Trophoblast cell (in vitro differentiated cells and primary cell): ENCODE measurements around the gene C5orf34. TPM values are rescaled to one million over a fixed set of nuclear protein-coding genes. Genes with fewer than 3 reads are reported as not detected.

ENCODE experiments used
- DNase-seq, 2 donors: peaks; one replicate each; pipeline ENCODE4 v3.0.0-alpha.2; 2016
- H2AFZ ChIP-seq: 2 replicates; pipeline ENCODE4 v1.6.1; 2013; ENCODE audit warnings: low read length, moderate library complexity, mild to moderate bottlenecking; ENCODE audit not compliant: insufficient read depth, poor library complexity
- H2AK5ac ChIP-seq: 2 replicates; pipeline ENCODE4 v1.6.1; 2013; ENCODE audit warnings: mild to moderate bottlenecking, low read length
- H2BK120ac ChIP-seq: 2 replicates; pipeline ENCODE4 v1.6.1; 2013; ENCODE audit warnings: low read length, mild to moderate bottlenecking, moderate library complexity; ENCODE audit not compliant: insufficient read depth, poor library complexity
- H2BK12ac ChIP-seq: 2 replicates; pipeline ENCODE4 v1.6.1; 2013; ENCODE audit warnings: mild to moderate bottlenecking, low read length, moderate library complexity
- H2BK5ac ChIP-seq: 2 replicates; pipeline ENCODE4 v1.6.1; 2013; ENCODE audit warnings: low read length, low read depth, moderate library complexity, mild to moderate bottlenecking; ENCODE audit not compliant: poor library complexity
- H3K14ac ChIP-seq: 2 replicates; pipeline ENCODE4 v1.6.1; 2013; ENCODE audit warnings: mild to moderate bottlenecking, low read length
- H3K18ac ChIP-seq: 2 replicates; pipeline ENCODE4 v1.6.1; 2013; ENCODE audit warnings: mild to moderate bottlenecking, low read length
- H3K23ac ChIP-seq: 2 replicates; pipeline ENCODE4 v1.6.1; 2013; ENCODE audit warnings: low read length
- H3K27ac ChIP-seq: 2 replicates; pipeline ENCODE4 v1.5.1; 2013; ENCODE audit warnings: low read depth, mild to moderate bottlenecking, inconsistent platforms, low read length, moderate library complexity
- H3K27me3 ChIP-seq: 2 replicates; pipeline ENCODE4 v1.6.1; 2013; ENCODE audit warnings: inconsistent platforms, mild to moderate bottlenecking, low read length, moderate library complexity; ENCODE audit not compliant: insufficient read depth
- H3K36me3 ChIP-seq, 2 experiments: 1 replicate in 1 of 2; 2 replicates in 1 of 2; pipeline ENCODE4 v1.6.1; 2013; ENCODE audit warnings: low read length in 2 of 2, mild to moderate bottlenecking in 2 of 2, moderate library complexity in 1 of 2; ENCODE audit not compliant: insufficient read depth in 2 of 2, control insufficient read depth in 1 of 2
- H3K4ac ChIP-seq: 2 replicates; pipeline ENCODE4 v1.6.1; 2013; ENCODE audit warnings: low read depth, mild to moderate bottlenecking, low read length, moderate library complexity
- H3K4me1 ChIP-seq, 2 experiments: 1 replicate in 1 of 2; 2 replicates in 1 of 2; pipeline ENCODE4 v1.6.1; 2013; ENCODE audit warnings: low read length in 2 of 2, mild to moderate bottlenecking in 2 of 2, moderate library complexity in 1 of 2; ENCODE audit not compliant: insufficient read depth in 2 of 2, control insufficient read depth in 1 of 2
- H3K4me2 ChIP-seq: 2 replicates; pipeline ENCODE4 v1.6.1; 2013; ENCODE audit warnings: inconsistent platforms, mild to moderate bottlenecking, low read length, moderate library complexity
- H3K4me3 ChIP-seq: 2 replicates; pipeline ENCODE4 v1.5.1; 2013; ENCODE audit warnings: mild to moderate bottlenecking, low read depth, low read length, inconsistent platforms
- H3K79me1 ChIP-seq: one replicate; pipeline ENCODE4 v1.6.1; 2013; ENCODE audit warnings: low read length
- H3K79me2 ChIP-seq: 2 replicates; pipeline ENCODE4 v1.6.1; 2013; ENCODE audit warnings: low read length, mild to moderate bottlenecking; ENCODE audit not compliant: control insufficient read depth, insufficient read depth, poor library complexity
- H3K9ac ChIP-seq: 2 replicates; pipeline ENCODE4 v1.6.1; 2013; ENCODE audit warnings: mild to moderate bottlenecking, low read length
- H3K9me3 ChIP-seq: 2 replicates; pipeline ENCODE4 v1.6.1; 2013; ENCODE audit warnings: low read depth, mild to moderate bottlenecking, control low read depth, inconsistent platforms, low read length; ENCODE audit not compliant: insufficient read depth
- H4K12ac ChIP-seq: 2 replicates; pipeline ENCODE4 v1.6.1; 2013; ENCODE audit warnings: low read depth, mild to moderate bottlenecking, low read length, moderate library complexity
- H4K8ac ChIP-seq: 2 replicates; pipeline ENCODE4 v1.6.1; 2013; ENCODE audit warnings: low read depth, mild to moderate bottlenecking, low read length, moderate library complexity
- H4K91ac ChIP-seq: one replicate; pipeline ENCODE4 v1.6.1; 2013; ENCODE audit warnings: low read depth, mild to moderate bottlenecking, low read length, moderate library complexity
- WGBS: extraction: QIAGEN DNeasy Blood & Tissue Kit; methylation state at CpG from one replicate; pipeline ENCODE4 v1.1.7; 2013; ENCODE audit warnings: missing lambda C conversion rate; ENCODE audit not compliant: insufficient read length, insufficient coverage; ENCODE audit errors: extremely low coverage; 5-methylcytosine and 5-hydroxymethylcytosine counted together
- polyA plus RNA-seq: library from polyadenylated mRNA; stranded (reverse); fragments of 200-250 nt; gene quantifications from 2 replicates; pipeline ENCODE4 v1.2.3, GENCODE V29; 2013

The C5orf34 gene
- 4.2 and 4.5 TPM in 2 replicates for polyA plus RNA-seq

GRCh38 chr5:43514816-43515677 is at the start of gene C5orf34:
Gene C5orf34, minus strand, starts transcription at chr5:43515148. Its CDS starts 5,809 bp downstream, at chr5:43509339.
- H4K8ac ChIP-seq = peak within 1 kb of the TSS; percentile 86
- H2AFZ ChIP-seq = peak within 1 kb of the TSS; percentile 58
- H3K9me3 ChIP-seq = no peaks in the 10 kb centered on the region
- peak within 1 kb of the TSS; percentile 82 for H3K9ac ChIP-seq
- H3K79me2 ChIP-seq = no peaks in the 10 kb centered on the region
- peak within 1 kb of the TSS; percentile 75 for H2BK5ac ChIP-seq
- H4K12ac ChIP-seq = peak within 1 kb of the TSS; percentile 35
- peak within 1 kb of the TSS; percentile 33 for H3K18ac ChIP-seq
- no peak within 1 kb of the TSS for H3K4ac ChIP-seq
- H2BK12ac ChIP-seq = no peak within 1 kb of the TSS
- no peak within 1 kb of the TSS for H4K91ac ChIP-seq
- H2BK120ac ChIP-seq = peak within 1 kb of the TSS; percentile 55
- peaks cover 0 to 2% of the 10 kb centered on the region in 2 experiments for H3K4me1 ChIP-seq
- no CpG with 5 or more reads among the region's 35 CpGs for WGBS
- H3K14ac ChIP-seq = peak within 1 kb of the TSS; percentile 35
- no peak within 1 kb of the TSS for H3K23ac ChIP-seq
- H3K4me3 ChIP-seq = peak within 1 kb of the TSS; percentile 72
- DNase-seq = peak; percentile 98 to 99
- H3K27ac ChIP-seq = peak within 1 kb of the TSS; percentile 50
- peaks cover 0 to 3% of the 10 kb centered on the region in 2 experiments for H3K36me3 ChIP-seq
- H2AK5ac ChIP-seq = no peak within 1 kb of the TSS
- no peaks in the 10 kb centered on the region for H3K27me3 ChIP-seq
- H3K4me2 ChIP-seq = peak within 1 kb of the TSS; percentile 77
- peaks cover 3% of the 10 kb centered on the region for H3K79me1 ChIP-seq

DNA sequence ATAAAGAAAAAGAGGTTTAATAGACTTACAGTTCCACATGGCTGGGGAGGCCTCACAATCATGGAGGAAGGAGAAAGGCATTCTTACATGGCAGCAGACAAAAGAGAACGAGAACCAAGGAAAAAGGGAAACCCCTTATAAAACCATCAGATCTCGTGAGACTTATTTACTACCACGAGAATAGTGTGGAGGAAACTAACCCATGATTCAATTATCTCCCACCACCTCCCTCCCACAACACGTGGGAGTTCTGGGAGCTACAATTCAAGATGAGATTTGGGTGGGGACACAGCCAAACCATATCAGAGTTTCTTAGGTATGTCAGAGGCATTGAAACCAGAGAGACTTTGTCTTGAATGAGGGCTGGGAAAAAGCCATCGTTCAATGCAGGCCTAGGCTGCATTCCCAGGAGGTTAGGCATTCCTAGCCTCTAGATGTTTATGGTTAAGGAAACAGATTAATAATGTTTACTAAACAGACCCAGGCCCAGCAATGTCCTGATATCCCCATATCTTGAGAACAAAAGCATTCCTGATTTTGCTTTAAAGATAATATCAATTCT is 49.4 kb upstream of the C5orf34 start:
- H3K18ac ChIP-seq = no peak overlapping the region
- WGBS = no CpG with 5 or more reads among the region's 5 CpGs
- H3K36me3 ChIP-seq = no peaks in the 10 kb centered on the region
- no peak overlapping the region for H3K4ac ChIP-seq
- no peak overlapping the region for H4K91ac ChIP-seq
- DNase-seq = peak in 1 of 2 donors; percentile 49
- no peak overlapping the region for H3K27ac ChIP-seq
- no peak overlapping the region for H3K14ac ChIP-seq
- H3K9ac ChIP-seq = no peak overlapping the region
- H2AK5ac ChIP-seq = no peak overlapping the region
- no peak overlapping the region for H3K4me2 ChIP-seq
- no peaks in the 10 kb centered on the region for H3K79me1 ChIP-seq
- H3K4me1 ChIP-seq = peaks cover 2 to 3% of the 10 kb centered on the region in 2 experiments
- no peak overlapping the region for H2BK12ac ChIP-seq
- H2BK5ac ChIP-seq = no peak overlapping the region
- H4K8ac ChIP-seq = no peak overlapping the region
- no peaks in the 10 kb centered on the region for H3K27me3 ChIP-seq
- no peak overlapping the region for H3K4me3 ChIP-seq
- H4K12ac ChIP-seq = no peak overlapping the region
- H3K9me3 ChIP-seq = no peaks in the 10 kb centered on the region
- no peak overlapping the region for H3K23ac ChIP-seq
- H2AFZ ChIP-seq = no peak overlapping the region
- no peak overlapping the region for H2BK120ac ChIP-seq
- H3K79me2 ChIP-seq = no peaks in the 10 kb centered on the region

- H4K8ac ChIP-seq = no peak overlapping the region
- peaks cover 2 to 3% of the 10 kb centered on the region in 2 experiments for H3K4me1 ChIP-seq
- H4K12ac ChIP-seq = no peak overlapping the region
- no peak overlapping the region for H4K91ac ChIP-seq
- H3K27me3 ChIP-seq = no peaks in the 10 kb centered on the region
- DNase-seq = no peak
- no peak overlapping the region for H3K27ac ChIP-seq
- no peak overlapping the region for H2AK5ac ChIP-seq
- no peak overlapping the region for H2AFZ ChIP-seq
- no peak overlapping the region for H2BK120ac ChIP-seq
- no peaks in the 10 kb centered on the region for H3K36me3 ChIP-seq
- no peak overlapping the region for H3K9ac ChIP-seq
- no peak overlapping the region for H2BK5ac ChIP-seq
- H3K4me3 ChIP-seq = no peak overlapping the region
- WGBS = no CpG with 5 or more reads among the region's 3 CpGs
- H3K4ac ChIP-seq = no peak overlapping the region
- H2BK12ac ChIP-seq = no peak overlapping the region
- H3K9me3 ChIP-seq = no peaks in the 10 kb centered on the region
- no peak overlapping the region for H3K18ac ChIP-seq
- no peaks in the 10 kb centered on the region for H3K79me1 ChIP-seq
- H3K14ac ChIP-seq = no peak overlapping the region
- H3K79me2 ChIP-seq = no peaks in the 10 kb centered on the region
- H3K4me2 ChIP-seq = no peak overlapping the region
- H3K23ac ChIP-seq = no peak overlapping the region
Measured at GRCh38 chr5:43563321-43563720, 48.4 kb upstream of the C5orf34 start.

GRCh38 chr5:43561356-43561755 is 46.4 kb upstream of the C5orf34 start:
- H3K4ac ChIP-seq = no peak overlapping the region
- no peak overlapping the region for H4K12ac ChIP-seq
- H3K79me1 ChIP-seq = peaks cover 6% of the 10 kb centered on the region
- H2AK5ac ChIP-seq = no peak overlapping the region
- no peak overlapping the region for H2BK120ac ChIP-seq
- no peak overlapping the region for H3K14ac ChIP-seq
- no peak overlapping the region for H4K91ac ChIP-seq
- H2BK5ac ChIP-seq = no peak overlapping the region
- no peak overlapping the region for H3K23ac ChIP-seq
- no peak overlapping the region for H3K4me2 ChIP-seq
- peaks cover 3 to 4% of the 10 kb centered on the region in 2 experiments for H3K4me1 ChIP-seq
- H3K27me3 ChIP-seq = no peaks in the 10 kb centered on the region
- H3K9me3 ChIP-seq = no peaks in the 10 kb centered on the region
- no peak overlapping the region for H3K4me3 ChIP-seq
- no peak for DNase-seq
- no peak overlapping the region for H2BK12ac ChIP-seq
- no peak overlapping the region for H4K8ac ChIP-seq
- H3K9ac ChIP-seq = no peak overlapping the region
- no peak overlapping the region for H3K18ac ChIP-seq
- no peak overlapping the region for H3K27ac ChIP-seq
- H3K36me3 ChIP-seq = no peaks in the 10 kb centered on the region
- peaks cover 5% of the 10 kb centered on the region for H3K79me2 ChIP-seq
- H2AFZ ChIP-seq = no peak overlapping the region
